GM18907 (cell line): ENCODE measurements around the gene FSTL4.

Experiments
- ATAC-seq: cut with Tn5 transposase; IDR thresholded peaks from one replicate; pipeline ENCODE4 v1.9.1; 2021; ENCODE audit warnings: mild to moderate bottlenecking, moderate library complexity; ENCODE audit not compliant: unreplicated experiment

The FSTL4 gene

GRCh38 chr5:133309166-133309795, 303.1 kb downstream of the FSTL4 start:
- ATAC-seq, result no peak

GRCh38 chr5:133307275-133307674, 305.1 kb downstream of the FSTL4 start:
- no peak for ATAC-seq

GRCh38 chr5:133304707-133305216, 307.6 kb downstream of the FSTL4 start:
- ATAC-seq, result no peak

GRCh38 chr5:133304178-133304577, 308.2 kb downstream of the FSTL4 start:
- no peak for ATAC-seq

DNA sequence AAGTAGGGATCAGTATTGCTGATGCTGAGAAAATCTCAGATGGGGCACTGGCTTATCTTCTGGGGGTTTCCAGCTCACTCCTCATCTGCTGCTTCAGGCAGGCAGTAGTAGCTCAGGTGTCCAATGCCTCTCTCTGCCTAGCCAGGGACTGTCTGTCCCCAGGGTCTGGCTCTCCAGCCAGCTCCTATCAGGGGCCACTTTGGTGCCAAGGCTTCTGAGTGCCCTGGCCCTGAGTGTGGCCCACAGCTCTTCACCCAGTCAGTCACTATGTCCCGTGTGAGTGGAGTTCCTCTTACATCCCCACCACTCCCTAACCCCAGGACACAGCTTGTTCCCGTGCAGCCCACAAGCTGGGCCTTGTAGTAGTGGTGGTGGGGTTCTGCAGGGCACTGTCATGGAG, 309.0 kb downstream of the FSTL4 start:
- no peak for ATAC-seq

GRCh38 chr5:133299728-133300127, 312.6 kb downstream of the FSTL4 start:
- ATAC-seq, result no peak

DNA sequence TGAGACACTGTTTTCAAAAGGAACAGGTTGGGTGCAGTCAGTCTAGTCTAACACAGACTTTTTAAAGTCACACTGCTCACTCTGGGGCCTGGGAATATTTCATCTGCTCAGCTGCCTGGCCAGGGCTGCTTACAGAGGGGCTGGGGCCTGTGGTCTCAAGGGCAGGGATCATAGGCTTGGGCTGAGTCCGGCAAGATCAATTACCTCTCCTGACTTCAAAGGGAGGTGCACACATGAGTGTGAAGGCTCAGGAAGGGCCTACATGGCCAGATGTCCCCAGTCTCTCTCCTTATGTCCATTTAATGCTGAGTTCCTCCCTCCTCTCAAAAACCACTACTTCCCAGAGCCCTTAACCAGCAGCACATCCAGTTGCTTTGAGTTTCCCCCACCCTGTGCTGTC, 313.3 kb downstream of the FSTL4 start:
- no peak for ATAC-seq

- ATAC-seq, result no peak
Observed at GRCh38 chr5:133298447-133298846, 313.9 kb downstream of the FSTL4 start.

- no peak for ATAC-seq
Observed at GRCh38 chr5:133297293-133297692, 315.0 kb downstream of the FSTL4 start.

DNA sequence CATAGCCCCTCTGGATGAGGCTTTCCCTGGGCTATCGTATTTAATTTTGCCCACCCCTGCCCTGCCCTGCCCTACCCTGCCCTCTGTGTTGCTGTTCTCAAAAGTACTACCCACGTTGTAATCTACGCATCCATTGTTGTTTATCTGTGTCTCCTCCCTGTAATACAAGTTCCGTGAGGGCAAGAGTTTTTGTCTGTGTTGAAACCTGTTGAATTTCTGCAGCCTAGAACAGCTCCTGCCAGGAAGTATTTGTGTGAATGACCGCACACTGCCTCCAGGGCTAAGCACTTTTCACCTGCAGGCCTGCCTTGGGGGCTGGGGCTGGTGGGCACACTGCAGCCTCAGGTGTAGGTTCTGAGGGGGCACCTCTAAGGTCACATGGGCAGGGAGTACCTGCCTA, 315.7 kb downstream of the FSTL4 start:
- no peak for ATAC-seq

DNA sequence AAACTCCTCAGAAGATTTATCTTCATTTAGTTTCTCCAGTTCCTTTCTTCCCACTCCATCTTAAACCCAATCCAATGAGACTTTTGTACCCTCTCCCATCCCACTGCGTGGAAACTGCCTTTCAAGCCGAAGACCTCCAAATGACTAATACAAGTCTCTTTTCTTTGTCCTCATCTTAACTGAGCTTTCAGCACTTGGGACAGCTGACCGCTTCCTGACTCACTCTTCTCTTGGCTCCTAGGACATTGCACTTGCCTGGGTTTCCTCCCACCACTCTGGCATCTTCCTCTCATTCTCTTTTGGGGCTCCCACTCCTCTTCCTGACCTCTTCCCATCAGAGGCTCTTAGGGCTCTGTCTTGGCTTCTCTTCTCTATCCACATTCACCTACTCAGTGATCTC, 316.8 kb downstream of the FSTL4 start:
- ATAC-seq, result no peak

DNA sequence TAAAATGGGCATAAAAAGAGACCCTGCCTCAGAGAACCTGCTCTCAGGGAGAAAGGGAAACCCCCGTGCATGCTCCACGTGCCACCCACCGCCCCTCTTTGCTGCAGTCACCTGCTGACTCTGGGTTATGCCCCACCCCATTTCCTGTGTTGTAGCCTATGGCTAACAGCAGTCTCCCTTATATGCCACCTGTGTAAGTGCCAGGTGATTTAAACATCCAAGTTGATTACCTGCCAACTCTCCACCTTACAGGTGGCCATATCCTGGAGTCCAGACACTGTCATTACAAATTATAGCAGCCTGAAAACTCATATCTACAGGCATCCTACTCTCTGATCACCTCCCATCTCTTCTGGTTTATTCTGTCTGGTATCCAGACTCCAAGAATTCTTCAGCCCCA, 318.0 kb downstream of the FSTL4 start:
- no peak for ATAC-seq

- no peak for ATAC-seq
Observed at GRCh38 chr5:133293960-133294359, 318.4 kb downstream of the FSTL4 start.

GRCh38 chr5:133292300-133292699, 320.0 kb downstream of the FSTL4 start:
- no peak for ATAC-seq

DNA sequence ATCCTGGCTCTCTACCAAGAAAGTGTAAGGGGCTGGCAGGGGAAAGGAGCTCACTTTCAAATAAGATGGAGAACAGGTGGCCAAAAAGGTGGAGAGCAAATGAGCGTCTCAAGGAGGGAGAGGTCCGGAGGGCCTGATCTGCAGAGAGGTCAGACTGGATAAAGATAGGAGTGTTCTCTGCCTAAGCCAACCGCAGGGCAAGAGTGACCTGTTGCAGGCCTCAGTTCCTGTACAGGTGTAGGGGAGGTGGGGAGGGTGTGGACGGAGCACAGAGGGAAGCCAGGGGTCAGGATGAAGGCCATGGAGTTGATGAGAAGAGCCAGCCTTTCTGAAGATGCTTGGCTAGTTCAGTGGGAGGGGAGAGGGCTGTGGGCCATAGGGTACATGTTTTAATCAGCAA, 320.8 kb downstream of the FSTL4 start:
- no peak for ATAC-seq

GRCh38 chr5:133290669-133291240, 321.6 kb downstream of the FSTL4 start:
- no peak for ATAC-seq

DNA sequence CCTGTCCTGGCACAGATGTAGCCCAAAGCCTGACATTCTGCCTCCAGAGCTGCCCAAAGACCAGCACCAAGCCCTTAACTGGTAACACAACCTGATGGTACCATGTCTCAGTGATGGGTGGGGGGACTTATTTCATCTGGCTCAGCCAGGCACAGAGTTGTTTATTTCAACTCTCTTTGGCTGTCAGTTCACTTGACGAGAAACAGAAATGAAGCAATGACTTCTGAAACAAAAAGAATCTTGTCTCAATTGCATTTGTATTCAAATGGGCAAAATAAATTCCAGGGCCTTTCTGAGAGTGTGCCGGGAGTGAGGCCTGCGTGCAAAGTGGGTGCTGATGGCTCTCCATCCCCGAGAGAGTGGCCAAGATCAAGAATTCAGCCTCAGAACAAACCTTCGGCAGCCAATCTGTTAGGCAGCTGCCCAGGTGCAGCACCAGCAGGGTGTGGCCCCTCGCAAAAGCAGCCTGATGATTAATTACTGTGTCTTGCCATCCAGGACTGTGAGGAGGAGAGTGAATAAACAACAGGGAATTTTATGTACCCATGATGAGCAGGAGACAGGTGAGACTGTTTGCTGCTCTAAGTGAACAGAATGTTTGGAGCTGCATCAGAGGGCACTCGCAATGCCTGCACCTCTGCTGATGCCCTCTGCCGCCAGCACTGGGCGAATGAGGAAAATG, 322.5 kb downstream of the FSTL4 start:
- no peak for ATAC-seq

GRCh38 chr5:133287500-133287899, 324.8 kb downstream of the FSTL4 start:
- ATAC-seq, result no peak

DNA sequence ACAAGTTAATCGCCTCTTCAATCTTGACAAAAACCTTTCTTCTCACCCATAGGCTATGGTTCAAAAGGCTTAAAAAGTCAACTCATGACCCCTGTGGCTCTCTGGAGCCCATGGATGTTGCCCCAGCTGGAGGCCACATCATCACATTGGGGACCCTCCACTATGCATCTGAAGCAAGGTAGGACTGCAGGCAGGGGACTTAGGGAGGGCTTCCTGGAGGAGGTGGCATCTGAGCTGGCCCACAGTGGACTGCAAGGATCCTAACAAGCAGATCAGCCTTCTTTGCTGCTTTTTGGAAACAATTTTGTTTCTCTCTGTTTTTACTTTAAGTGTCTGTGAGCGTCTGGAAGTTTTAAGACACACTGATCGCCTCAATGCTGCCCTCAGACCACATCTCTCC, 325.9 kb downstream of the FSTL4 start:
- no peak for ATAC-seq

GRCh38 chr5:133285583-133286021, 326.7 kb downstream of the FSTL4 start:
- no peak for ATAC-seq

GRCh38 chr5:133284306-133284705, 328.0 kb downstream of the FSTL4 start:
- ATAC-seq, result no peak

GRCh38 chr5:133278317-133278716, 334.0 kb downstream of the FSTL4 start:
- ATAC-seq, result no peak
